Measurements from ENCODE around the gene SLC29A2.

DNA sequence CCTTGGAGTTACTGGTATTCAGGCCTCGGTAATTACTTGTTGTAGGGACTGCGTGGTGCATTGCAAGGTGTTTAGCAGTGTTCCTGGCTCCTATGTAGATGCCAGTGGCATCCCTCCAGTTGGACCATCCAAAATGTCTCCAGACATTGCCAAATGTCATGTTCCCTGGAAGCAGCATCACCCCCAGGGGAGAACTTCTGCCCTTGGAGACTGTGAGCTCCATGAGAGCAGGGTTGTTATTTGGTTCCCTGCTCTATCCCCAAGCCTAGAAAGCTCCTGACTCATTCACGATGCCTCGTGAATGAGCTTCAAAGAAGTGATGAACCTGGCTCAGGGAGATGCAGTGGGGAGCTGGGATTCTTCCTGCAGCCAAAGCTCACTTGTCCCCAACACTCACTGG is 50.0 kb downstream of the SLC29A2 start:
- TF ChIP-seq, protein P1, sequence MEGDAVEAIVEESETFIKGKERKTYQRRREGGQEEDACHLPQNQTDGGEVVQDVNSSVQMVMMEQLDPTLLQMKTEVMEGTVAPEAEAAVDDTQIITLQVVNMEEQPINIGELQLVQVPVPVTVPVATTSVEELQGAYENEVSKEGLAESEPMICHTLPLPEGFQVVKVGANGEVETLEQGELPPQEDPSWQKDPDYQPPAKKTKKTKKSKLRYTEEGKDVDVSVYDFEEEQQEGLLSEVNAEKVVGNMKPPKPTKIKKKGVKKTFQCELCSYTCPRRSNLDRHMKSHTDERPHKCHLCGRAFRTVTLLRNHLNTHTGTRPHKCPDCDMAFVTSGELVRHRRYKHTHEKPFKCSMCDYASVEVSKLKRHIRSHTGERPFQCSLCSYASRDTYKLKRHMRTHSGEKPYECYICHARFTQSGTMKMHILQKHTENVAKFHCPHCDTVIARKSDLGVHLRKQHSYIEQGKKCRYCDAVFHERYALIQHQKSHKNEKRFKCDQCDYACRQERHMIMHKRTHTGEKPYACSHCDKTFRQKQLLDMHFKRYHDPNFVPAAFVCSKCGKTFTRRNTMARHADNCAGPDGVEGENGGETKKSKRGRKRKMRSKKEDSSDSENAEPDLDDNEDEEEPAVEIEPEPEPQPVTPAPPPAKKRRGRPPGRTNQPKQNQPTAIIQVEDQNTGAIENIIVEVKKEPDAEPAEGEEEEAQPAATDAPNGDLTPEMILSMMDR (IDR thresholded peaks at IDR 0.05) = no peak
- TF ChIP-seq EP300 (IDR thresholded peaks at IDR 0.05; ENCODE audit: low read depth) (no peak), POLR2AphosphoS5 (IDR thresholded peaks at IDR 0.05) (no peak), POLR2A (IDR thresholded peaks at IDR 0.05) (no peak)

Measured in transverse colon (tissue), 4 donors.